Measurements from ENCODE around the gene IKZF4.
"Not testable (repeated sequence)": the region's sequence is repeated elsewhere in the genome, so short reads cannot be mapped to it uniquely, and the experiment has no call there.

The IKZF4 gene

DNA sequence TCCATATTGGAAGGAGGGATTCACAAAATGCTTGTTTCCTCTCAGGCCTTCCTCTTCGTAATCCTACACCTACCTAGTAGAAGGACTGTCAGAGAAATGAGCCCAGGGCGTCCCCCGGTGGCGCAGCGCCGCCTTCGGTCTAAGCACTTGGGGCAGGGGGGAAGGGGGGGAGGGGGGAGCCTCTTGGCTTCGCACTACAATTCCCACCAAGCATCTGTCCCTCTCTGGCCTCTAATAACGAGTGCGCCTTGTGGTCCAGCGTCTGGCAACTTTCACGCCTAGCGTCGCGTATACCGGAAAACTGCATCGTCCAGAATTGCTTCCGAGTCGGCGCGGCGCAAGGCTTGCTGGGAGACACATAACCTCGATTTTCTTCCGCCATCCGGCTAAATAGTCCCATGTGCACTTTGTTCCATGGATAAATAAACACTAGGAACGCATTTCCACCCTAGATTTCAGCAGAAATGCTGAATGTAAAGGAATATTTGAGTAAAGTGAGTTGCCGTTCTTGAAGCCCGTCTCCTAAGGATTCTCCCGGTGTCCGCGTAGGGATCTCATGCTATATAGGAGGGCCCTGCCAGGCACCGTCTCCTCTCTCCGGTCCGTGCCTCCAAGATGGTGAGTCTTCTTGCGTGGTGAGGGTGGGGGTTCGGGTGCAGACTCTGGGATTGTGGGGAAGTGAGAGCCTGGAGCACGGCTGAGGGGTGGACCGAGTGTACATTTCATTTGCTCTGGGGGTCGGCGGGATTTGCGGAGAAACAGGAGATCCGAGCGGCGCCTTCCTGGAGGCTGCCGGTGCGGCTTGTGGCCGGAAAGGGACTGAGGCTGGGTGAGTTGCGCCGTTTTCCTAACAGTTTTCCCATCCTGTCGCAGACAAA, 20.9 kb downstream of the IKZF4 start, which contains the start of gene RPS26:
Gene RPS26, plus strand, starts transcription at position 367 of the 878 bp plus-strand sequence. Its CDS starts 249 bp downstream, at position 616.
- DNase-seq: peak; percentile 97

DNA sequence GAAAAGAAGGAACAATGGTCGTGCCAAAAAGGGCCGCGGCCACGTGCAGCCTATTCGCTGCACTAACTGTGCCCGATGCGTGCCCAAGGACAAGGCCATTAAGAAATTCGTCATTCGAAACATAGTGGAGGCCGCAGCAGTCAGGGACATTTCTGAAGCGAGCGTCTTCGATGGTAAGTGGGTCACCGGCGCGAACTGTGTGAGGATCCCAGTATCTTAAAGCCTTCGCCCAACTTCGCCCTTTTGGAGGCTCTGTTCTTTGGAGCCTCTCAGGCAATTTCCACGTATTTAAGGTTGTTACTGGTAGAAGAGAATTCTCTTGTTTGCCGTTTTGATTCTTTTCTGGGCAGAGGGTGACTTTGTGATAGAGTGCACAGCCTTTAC, 21.6 kb downstream of the IKZF4 start:
- DNase-seq: not testable (repeated sequence)

DNA sequence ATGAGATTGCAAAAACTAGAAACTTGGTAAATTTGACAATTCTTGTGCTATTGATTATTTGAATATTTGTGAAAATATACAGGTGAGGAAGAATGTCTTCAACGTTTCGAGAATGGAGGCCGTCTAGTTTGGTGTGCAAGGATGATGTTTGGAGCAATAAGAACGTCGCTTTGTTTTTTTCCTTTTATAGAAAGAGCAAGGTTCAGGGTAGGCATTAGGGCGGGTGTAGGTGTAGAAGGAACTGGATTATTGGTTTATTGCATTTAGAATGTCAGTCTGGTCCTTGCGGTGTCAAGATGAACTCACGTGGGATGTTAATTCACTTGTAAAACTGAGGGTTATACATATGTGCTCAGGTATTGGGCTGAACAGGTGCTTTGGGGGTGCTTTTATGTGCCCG, 22.0 kb downstream of the IKZF4 start:
- DNase-seq: no peak

DNA sequence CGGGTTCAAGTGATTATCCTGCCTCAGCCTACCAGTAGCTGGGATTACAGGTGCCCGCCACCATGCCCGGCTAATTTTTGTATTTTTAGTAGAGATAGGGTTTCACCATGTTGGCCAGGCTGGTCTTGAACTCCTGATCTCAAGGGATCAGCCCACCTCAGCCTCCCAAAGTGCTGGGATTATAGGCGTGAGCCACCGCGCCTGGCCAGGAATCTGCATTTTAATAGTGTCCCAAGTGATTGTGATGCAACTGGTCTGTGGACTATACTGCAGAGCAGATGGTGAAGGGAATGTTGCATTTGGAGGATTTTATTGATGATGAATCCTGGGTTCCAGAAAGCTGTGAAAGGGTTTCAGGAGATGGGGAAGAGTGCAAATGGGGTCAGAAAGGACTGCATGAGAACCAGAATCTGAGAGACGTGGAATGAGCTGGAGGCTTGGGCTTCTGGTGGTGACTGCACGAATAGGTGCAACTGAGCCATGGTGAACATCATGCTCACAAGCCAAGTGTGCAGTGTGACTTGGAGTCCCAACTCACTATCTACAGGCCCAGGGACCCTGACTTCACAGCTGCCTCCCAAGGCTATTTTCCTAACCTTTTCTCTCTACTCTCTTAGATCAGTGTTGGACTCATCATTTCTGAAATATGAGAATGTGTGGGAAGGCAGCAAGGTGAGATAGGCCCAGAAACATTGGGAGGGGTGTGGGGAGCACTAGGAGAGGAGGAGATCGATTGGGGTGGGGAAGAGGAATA, 25.4 kb downstream of the IKZF4 start:
- no peak for DNase-seq

DNA sequence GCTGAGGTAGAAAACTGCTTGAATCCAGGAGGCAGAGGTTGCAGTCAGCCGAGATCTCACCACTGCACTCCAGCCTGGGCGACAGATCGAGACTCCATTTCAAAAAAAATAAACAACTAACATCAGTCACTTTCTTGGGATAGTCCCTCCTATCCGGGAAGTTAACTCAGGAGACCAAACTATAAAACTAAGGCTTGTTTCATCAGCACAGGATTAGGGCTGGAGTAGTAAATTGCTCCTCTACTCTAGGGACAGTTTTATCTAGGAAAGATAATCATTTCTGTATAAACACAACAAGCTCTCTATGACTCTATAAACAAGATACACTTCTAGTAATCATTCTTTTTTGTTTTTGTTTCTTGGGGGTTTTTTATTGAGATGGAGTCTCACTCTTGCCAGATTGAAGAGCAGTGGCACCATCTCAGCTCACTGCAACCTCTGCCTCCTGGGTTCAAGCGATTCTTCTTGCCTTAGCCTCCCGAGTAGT, 32.6 kb downstream of the IKZF4 start:
- no peak for DNase-seq

DNA sequence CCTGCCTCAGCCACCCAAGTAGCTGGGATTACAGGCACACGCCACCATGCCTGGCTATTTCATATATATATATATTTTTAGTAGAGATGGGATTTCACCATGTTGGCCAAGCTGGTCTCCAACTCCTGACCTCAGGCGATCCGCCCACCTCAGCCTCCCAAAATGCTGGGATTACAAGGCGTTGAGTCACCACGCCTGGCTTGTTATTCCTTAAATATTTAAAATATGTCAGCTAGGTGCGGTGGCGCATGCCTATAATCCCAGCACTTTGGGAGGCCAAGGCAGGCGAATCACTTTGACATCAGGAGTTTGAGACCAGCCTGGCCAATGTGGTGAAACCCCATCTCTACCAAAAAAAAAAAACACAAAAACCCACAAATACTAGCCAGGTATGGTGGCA, 39.1 kb downstream of the IKZF4 start:
- not testable (repeated sequence) for DNase-seq

DNA sequence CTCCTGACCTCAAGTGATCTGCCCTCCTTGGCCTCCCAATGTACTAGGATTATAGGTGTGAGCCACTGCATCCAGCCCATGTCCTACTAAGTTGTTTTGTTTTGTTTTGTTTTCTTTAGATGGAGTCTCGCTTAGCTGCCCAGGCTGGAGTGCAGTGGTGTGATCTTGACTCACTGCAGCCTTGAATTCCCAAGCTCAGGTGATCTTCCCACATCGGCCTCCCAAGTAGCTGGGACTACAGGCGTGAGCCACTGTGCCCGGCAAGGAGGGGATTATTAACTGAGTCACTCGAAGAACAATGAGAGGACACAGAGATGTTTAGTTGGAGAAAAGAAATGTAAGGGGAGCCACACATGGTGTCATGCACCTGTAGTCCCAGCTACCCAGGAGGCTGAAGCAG, 41.1 kb downstream of the IKZF4 start:
- DNase-seq: no peak

DNA sequence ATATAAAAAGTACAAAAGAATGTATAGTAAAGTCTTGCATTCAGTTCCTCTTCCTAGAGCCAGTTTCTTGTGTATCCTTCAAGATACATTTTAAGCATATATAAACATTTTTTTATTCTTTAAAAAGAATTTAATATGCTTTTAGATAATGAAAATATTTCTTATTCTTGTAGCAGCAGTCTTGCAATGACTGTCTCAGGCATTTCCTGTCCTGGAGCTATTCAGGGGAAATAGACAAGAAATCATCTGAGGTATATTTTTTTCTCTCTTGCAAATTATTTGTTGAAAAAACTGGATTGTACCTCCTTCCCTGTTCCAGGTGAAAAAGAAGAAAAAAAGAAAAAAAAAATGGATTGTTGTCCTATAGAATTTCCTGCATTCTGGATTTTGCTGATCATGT, 42.2 kb downstream of the IKZF4 start:
- DNase-seq: no peak

DNA sequence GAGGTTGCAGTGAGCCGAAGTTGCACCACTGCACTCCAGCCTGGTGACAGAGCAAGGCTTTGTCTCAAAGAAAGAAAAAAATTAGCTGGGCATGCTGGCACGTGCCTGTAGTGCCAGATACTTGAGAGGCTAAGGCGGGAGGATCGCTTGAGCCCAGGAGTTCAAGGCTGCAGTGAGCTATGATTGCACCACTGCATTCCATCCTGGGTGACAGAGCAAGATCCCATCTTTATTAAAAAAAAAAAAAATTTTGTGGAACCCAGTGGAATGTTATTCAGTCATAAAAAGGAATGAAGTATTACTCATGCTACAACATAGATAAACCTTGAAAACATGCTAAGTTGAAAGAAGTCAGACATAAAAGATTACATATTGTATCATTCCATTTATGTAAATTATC, 50.8 kb downstream of the IKZF4 start:
- DNase-seq: no peak

DNA sequence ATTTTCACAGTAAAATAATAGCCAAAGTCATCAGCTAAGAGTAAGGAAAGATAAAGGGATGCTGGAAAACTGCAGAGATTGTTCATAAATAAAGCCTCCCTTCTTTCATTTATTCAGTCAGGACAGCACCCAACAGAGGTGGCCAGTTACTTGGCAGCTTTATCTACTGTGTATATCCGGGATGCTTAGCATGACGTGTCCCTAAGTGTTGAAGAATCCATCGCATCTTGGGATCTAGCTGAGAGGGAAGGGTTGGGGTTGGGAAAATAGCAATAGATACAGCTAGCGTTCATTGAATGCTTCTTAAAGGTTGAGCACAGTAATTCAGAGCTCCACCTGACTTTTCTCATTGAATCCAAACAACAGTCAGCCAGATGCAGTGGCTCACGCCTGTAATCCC, 53.6 kb downstream of the IKZF4 start:
- no peak for DNase-seq

DNA sequence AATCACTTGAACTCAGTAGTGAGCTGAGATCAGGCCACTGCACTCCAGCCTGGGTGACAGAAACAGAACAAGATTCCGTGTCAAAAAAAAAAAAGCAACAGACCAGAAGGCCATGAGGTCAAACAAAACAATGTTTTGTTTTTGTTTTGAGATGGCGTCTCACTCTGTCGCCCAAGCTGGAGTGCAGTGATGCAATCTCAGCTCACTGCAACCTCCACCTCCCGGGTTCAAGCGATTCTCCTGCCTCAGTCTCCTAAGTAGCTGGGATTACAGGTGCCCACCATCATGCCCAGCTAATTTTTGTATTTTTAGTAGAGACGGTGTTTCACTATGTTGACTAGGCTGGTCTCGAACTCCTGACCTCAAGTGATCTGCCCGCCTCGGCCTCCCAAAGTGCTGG, 57.1 kb downstream of the IKZF4 start:
- DNase-seq: not testable (repeated sequence)

DNA sequence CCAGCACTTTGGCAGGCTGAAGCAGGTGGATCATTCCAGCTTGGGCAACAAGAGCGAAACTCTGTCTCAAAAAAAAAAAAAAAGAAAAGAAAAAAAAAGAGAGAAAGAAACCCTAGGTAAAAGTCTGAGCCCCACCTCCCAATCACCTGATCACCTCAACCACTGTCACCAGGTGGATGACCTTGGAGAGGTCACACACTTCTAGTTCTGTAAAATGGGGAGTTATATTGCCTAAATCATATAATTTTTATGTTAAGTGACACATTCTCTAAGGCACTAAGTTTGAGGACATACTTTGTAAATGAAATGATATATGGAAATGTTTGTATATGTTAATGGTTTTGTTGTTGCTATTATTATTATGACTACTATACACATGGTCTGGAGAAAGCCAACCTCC, 57.6 kb downstream of the IKZF4 start:
- DNase-seq: no peak

DNA sequence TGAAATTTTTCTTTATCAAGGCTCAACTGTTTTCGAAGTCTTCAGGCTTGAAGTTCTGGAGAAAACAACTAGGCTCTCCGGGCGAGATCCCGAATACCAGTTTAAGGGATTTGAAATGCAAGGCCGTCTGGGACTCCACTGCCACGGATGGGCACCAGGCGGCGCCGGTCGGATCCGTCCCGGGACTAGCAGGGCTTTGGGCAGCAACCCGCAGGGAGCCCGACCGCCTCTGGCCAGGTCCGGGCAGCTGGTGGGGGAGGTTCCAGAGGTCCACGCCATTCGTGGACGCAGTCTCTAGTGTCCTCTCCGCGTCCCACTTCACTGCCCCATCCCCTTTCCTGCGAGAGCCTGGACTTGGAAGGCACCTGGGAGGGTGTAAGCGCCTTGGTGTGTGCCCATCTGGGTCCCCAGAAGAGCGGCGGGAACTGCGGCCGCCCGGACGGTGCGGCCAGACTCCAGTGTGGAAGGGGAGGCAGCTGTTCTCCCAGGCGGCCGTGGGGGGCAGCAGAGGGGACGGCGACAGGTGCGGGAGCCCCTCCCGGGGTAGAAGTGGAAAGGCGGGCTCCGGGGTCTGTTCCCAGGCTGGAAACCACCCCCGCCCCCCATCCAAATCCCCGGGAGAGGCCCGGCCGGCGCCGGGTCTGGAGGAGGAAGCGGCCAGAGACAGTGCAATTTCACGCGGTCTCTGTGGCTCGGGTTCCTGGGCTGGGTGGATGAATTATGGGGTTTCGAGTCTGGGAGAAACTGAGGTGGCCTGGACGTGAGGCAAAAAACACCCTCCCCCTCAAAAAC, 58.3 kb downstream of the IKZF4 start:
- peak; percentile 71 for DNase-seq

DNA sequence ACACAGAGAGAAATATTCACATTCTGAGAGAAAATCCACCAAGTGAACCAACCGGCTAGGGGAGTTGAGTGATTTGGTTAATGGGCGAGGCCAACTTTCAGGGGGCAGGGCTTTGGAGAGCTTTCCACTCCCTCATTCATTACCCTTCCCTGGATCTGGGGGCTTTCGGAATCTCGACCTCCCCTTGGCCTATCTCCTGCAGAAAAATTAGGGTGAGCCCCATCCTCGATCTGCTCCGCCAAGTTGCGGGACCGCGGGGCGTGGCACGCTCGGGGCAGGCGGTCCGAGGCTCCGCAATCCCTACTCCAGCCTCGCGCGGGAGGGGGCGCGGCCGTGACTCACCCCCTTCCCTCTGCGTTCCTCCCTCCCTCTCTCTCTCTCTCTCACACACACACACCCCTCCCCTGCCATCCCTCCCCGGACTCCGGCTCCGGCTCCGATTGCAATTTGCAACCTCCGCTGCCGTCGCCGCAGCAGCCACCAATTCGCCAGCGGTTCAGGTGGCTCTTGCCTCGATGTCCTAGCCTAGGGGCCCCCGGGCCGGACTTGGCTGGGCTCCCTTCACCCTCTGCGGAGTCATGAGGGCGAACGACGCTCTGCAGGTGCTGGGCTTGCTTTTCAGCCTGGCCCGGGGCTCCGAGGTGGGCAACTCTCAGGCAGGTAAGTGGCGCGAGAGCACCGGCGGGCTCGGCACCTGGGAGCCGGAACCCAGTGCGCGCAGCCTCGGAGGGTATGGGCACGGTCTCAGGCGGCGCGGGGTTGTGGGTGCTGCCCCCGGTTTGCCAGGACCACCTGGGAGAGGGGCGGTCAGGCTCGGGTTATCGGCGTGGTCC, 59.1 kb downstream of the IKZF4 start, which contains the start of gene ERBB3:
Gene ERBB3, plus strand, starts transcription at position 443 of the 833 bp plus-strand sequence. Its CDS starts 136 bp downstream, at position 579.
- DNase-seq: peak; percentile 81

DNA sequence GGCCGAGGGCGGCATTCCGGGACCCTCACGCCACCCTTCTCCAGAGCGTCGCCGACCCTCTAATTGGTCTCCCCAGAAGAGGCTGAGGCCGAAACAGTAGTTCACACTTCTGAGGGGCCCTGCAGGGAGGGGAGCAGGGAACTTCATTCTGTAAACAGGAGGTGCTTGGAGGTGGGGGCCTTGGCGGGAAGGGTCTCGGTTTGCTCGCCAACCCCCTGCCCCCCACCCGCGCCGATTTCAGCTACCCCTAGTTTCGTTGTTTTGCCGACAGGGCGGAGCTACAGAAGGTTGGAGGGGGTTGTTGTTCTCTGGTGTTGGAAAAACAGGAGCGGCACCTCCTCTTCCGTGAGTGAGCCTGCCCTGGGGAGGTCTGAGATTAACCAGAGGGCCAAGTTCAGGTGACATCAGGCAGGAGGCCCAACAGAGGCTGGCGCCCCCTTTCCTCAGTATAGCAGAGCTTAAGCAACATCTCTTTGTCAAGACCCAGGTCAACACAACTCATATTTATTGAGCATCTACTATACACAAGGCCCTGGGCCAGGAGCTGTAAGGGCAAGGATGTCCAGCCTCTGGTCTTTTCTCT, 59.8 kb downstream of the IKZF4 start:
- no peak for DNase-seq

DNA sequence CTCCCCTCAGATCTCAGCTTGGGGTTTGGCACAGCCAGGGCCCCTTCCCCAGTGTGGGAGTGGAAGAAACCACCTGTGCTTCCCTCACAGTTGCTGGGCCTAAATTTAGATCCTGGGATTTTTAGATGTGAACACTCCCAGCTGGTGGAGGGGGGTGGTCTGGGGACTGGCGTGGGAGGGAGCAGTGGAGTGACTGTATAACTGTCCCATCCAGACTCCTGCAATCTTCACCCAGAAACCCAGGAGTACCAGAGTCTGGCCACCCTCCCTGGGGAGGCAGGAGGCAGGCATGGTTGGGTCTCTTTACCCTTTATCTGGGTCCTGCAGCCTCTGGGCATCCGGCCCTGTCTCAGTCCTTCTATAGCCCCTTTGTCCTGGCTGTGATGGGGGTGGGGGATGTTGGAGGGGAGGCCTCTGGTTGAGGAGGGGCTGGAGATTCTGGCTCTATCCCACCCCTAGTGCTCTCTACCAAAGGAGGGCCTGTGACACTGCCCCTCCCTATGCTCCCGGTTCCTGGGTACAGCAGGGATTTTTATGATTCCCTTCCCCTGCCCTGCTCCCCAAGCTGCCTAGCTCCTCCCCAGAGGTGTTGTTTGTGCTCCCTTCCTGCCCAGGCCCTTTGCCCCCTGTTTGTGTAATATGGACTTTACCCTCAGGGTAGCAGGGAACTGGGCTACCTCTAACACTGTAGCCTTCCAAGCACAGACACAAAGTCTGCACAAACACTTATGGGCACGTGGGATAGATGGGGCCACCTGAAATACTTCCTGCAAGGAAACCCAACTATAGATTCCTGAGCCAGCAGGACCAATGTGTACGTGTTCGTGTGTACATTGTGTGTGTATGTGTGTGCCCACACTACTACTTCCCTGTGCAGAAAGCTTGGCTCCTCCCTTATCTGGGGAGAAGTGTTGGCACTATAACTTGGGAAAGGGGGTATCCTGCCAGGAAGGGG, 60.8 kb downstream of the IKZF4 start:
- no peak for DNase-seq

DNA sequence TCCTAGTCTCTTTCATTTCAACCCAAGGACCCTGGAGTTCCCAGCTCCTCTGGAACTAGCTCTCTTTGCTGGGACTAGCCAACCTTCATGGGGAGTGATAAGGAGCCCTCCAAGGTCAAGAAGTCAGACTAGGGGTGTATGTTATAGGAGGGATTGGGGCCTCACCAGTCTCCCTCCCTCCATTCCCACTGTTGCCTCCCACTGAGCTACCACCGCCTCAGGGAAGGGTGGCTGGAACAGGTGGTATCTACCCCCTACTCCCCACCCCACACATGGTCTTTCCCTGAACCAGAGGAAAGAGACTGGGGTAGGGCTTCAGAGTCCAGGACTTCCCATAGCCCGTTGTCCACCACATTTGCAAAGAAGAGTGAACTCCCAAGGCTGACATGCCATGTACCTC, 61.5 kb downstream of the IKZF4 start:
- DNase-seq: no peak

DNA sequence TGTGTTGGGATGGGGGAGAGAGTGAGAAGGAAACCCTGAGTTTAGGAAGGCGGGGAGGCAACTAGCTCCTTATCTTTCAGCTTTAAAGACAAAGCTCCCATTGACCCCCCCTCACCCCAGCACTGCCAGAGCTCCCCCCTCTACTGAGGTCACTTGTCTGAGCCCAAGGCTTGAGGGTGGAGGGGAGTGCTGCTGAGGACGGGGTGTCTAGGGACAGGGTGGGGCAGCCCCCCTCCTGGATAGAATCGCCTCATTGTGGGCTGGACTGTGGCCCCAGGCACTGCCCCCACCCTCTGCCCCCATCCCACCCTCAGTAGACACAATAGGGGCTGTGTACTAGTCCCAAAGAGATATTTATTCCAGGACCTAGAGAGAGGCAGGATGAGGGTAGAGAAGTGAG, 62.1 kb downstream of the IKZF4 start:
- no peak for DNase-seq

DNA sequence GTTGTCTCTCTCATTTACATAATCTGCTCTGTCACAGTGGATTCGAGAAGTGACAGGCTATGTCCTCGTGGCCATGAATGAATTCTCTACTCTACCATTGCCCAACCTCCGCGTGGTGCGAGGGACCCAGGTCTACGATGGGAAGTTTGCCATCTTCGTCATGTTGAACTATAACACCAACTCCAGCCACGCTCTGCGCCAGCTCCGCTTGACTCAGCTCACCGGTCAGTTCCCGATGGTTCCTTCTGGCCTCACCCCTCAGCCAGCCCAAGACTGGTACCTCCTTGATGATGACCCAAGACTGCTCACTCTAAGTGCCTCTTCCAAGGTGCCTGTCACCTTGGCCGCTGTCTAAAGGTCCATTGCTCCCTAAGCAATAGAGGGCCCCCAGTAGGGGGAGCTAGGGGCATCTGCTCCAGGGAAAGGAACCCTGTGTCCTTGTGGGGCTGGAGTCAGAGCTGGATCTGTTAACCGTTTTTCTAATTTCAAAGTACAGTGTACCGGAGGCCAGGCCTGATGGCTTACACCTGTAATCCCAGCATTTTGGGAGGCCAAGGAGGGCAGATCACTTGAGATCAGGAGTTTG, 64.2 kb downstream of the IKZF4 start:
- DNase-seq: no peak

DNA sequence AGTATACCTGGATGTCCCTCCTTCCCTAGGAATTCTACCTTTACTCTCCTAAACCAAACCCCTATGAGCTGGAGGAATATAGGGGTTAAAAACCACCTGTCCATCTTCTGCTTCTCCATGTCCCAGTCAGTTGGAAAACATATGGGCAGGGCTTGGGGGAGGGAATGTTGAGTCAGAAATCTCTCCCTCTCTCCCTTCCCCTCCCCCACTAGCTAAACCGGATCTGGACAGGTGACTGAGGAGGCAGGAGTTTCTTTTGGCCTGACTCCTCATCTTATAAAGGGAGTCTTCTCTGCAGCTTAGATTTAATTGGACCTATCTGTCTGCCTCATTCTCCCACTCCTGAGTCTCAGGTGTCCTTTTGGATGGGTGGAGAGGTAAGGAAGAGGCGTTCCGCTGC, 65.3 kb downstream of the IKZF4 start:
- DNase-seq: no peak
